ENCODE results near the gene LRRC28. TPM values are rescaled to one million over a fixed set of nuclear protein-coding genes. Genes with fewer than 3 reads are reported as not detected.

Gene LRRC28
- total RNA-seq, 4 donors from 2014 or later: 56.5 to 82.7 (median 64.2) TPM

DNA sequence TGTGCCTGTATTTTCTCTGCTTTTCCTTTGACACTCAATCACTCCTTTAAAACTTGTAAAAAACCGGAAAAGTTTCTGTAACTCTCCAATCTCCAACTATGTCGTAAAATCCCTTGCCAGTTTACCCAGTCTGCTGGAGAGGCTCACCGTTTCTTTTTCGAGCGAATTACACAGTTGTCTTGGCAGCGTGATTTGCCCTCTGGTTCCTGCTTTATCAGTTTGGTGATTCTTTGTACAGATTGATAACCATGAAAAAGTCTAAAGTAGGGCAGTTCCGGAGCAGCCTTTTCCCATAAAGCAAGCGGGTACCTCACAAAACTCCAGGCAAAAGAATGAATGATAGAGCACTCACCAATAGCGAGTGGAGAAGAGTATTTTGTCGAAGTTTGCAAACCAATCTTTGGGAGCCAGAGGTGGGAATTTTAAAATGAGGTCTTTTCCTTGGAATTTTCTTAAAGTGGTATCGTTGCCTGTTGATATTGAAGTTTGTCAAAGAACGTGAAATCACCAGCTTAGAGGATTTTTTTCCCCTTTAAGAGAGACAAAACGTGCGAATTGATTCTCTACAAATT is 1.9 kb upstream of the LRRC28 start, which contains the start of gene TTC23:
Gene TTC23, minus strand, starts transcription at position 312 of the 572 bp plus-strand sequence. CDS start 20,869 bp downstream, outside the sequence.
- 4 to 16% methylated on average over 12 to 14 of the region's 14 CpGs for WGBS, 2 donors (ENCODE audit: low coverage in 1 of 2)
- H3K4me3 ChIP-seq: peak within 1 kb of the TSS; percentile 26 to 88 (median 74)
- H3K27ac ChIP-seq: peak within 1 kb of the TSS; percentile 92 to 95 (median 94)
- in situ Hi-C loops (cut with MboI; ENCODE audit: low pct_ligation_motif_present in 1 of 4, low pct_unique_long_range_greater_than_20kb in 1 of 4, low sequenced_read_pairs in 3 of 4): no loop called here
- no peaks in the 10 kb centered on the region for H3K36me3 ChIP-seq
- intact Hi-C loops (cut with DNase I; ENCODE audit: low total_unique reads): no loop called here
- H3K27me3 ChIP-seq: no peaks in the 10 kb centered on the region
- no peaks in the 10 kb centered on the region for H3K9me3 ChIP-seq
- peaks cover 9 to 61% (median 39%) of the 10 kb centered on the region in 4 donors for H3K4me1 ChIP-seq
- peak; percentile 21 for DNase-seq
- TF ChIP-seq POLR2AphosphoS5 (IDR thresholded peaks at IDR 0.05) (peak; percentile 27 to 75 (median 31)), POLR2A (IDR thresholded peaks at IDR 0.05) (no peak)

DNA sequence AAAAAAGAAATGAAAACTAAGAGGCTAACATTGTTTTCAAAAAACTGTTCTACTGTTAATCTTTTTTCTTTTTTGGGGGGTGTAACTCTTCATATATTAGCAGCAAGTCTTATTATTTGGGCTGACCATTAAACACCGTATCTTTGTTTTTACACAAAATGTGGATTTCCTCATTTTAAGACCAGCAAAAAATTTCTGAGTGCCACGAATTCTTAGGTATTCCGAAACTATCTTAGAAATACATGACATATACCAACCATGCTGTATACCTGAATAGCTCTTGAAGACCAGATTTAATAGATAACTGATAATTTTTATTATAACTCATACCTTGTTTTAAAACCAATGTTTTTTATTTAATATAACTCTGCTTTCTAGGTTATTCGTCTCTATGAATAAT is 1.3 kb upstream of the LRRC28 start:
- DNase-seq: no peak
- TF ChIP-seq, protein P1, sequence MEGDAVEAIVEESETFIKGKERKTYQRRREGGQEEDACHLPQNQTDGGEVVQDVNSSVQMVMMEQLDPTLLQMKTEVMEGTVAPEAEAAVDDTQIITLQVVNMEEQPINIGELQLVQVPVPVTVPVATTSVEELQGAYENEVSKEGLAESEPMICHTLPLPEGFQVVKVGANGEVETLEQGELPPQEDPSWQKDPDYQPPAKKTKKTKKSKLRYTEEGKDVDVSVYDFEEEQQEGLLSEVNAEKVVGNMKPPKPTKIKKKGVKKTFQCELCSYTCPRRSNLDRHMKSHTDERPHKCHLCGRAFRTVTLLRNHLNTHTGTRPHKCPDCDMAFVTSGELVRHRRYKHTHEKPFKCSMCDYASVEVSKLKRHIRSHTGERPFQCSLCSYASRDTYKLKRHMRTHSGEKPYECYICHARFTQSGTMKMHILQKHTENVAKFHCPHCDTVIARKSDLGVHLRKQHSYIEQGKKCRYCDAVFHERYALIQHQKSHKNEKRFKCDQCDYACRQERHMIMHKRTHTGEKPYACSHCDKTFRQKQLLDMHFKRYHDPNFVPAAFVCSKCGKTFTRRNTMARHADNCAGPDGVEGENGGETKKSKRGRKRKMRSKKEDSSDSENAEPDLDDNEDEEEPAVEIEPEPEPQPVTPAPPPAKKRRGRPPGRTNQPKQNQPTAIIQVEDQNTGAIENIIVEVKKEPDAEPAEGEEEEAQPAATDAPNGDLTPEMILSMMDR (IDR thresholded peaks at IDR 0.05): no peak
- no peak for TF ChIP-seq EP300 (IDR thresholded peaks at IDR 0.05; ENCODE audit: low read depth)
- TF ChIP-seq POLR2A (IDR thresholded peaks at IDR 0.05): no peak
- TF ChIP-seq POLR2AphosphoS5 (IDR thresholded peaks at IDR 0.05): no peak
- in situ Hi-C loops (cut with MboI; ENCODE audit: low pct_ligation_motif_present in 1 of 4, low pct_unique_long_range_greater_than_20kb in 1 of 4, low sequenced_read_pairs in 3 of 4): loop anchor here in 1 of 4 donors (25.0 kb wide), 1 partner anchor 312 kb away; the partner anchor contains the start of gene MEF2A
- Histone ChIP-seq H3K4me1 (peaks cover 9 to 61% (median 39%) of the 10 kb centered on the region in 4 donors), H3K27ac (peak overlapping the region; percentile 92 to 95 (median 94)), H3K4me3 (peak overlapping the region; percentile 7 to 88 (median 59)), H3K36me3 (no peaks in the 10 kb centered on the region), H3K9me3 (no peaks in the 10 kb centered on the region), H3K27me3 (no peaks in the 10 kb centered on the region)
- 25 to 34% methylated on average over 4 of the region's 4 CpGs for WGBS, 2 donors (ENCODE audit: low coverage in 1 of 2)
- intact Hi-C loops (cut with DNase I; ENCODE audit: low total_unique reads): no loop called here

- WGBS, 2 donors (ENCODE audit: low coverage in 1 of 2): 23 to 30% methylated on average over 7 of the region's 7 CpGs
- TF ChIP-seq EP300 (IDR thresholded peaks at IDR 0.05; ENCODE audit: low read depth) (no peak), POLR2A (IDR thresholded peaks at IDR 0.05) (no peak), POLR2AphosphoS5 (IDR thresholded peaks at IDR 0.05) (no peak)
- TF ChIP-seq, protein P1 (IDR thresholded peaks at IDR 0.05): no peak
- in situ Hi-C loops (cut with MboI; ENCODE audit: low pct_ligation_motif_present in 1 of 4, low pct_unique_long_range_greater_than_20kb in 1 of 4, low sequenced_read_pairs in 3 of 4): loop anchor here in 1 of 4 donors (25.0 kb wide), 1 partner anchor 312 kb away; the partner anchor contains the start of gene MEF2A
- Histone ChIP-seq H3K27ac (peak overlapping the region; percentile 92 to 95 (median 94)), H3K27me3 (no peaks in the 10 kb centered on the region), H3K36me3 (no peaks in the 10 kb centered on the region), H3K9me3 (no peaks in the 10 kb centered on the region), H3K4me1 (peaks cover 9 to 61% (median 39%) of the 10 kb centered on the region in 4 donors), H3K4me3 (peak overlapping the region; percentile 26 to 88 (median 74))
- DNase-seq: no peak
- intact Hi-C loops (cut with DNase I; ENCODE audit: low total_unique reads): no loop called here
Observed at GRCh38 chr15:99250494-99250856, 806 bp upstream of the LRRC28 start.

GRCh38 chr15:99252326-99252725 is 1.0 kb downstream of the LRRC28 start:
- in situ Hi-C loops (cut with MboI; ENCODE audit: low pct_ligation_motif_present in 1 of 4, low pct_unique_long_range_greater_than_20kb in 1 of 4, low sequenced_read_pairs in 3 of 4): loop anchor here in 1 of 4 donors (25.0 kb wide), 1 partner anchor 310 kb away; the partner anchor contains the start of gene MEF2A
- peaks cover 9 to 45% (median 30%) of the 10 kb centered on the region in 4 donors for H3K4me1 ChIP-seq

More at GRCh38 chr15:99252326-99252725, 1.0 kb downstream of the LRRC28 start:
- H3K36me3 ChIP-seq: no peaks in the 10 kb centered on the region
- no peaks in the 10 kb centered on the region for H3K9me3 ChIP-seq
- TF ChIP-seq, protein P1 (IDR thresholded peaks at IDR 0.05): no peak
- no peaks in the 10 kb centered on the region for H3K27me3 ChIP-seq
- peak overlapping the region; percentile 92 to 95 (median 94) for H3K27ac ChIP-seq
- intact Hi-C loops (cut with DNase I; ENCODE audit: low total_unique reads): no loop called here
- DNase-seq: no peak
- WGBS, 2 donors (ENCODE audit: low coverage in 1 of 2): 40 to 43% methylated on average over 7 of the region's 7 CpGs
- peak overlapping the region in 3 of 4 donors; percentile 69 to 88 (median 80) for H3K4me3 ChIP-seq
